Activated CD4-positive, alpha-beta T cell treated with anti-CD3 and anti-CD28 coated beads for 48 hours (primary cell): Measurements from ENCODE around the gene GCLC.
"Not testable (repeated sequence)": the region's sequence is repeated elsewhere in the genome, so short reads cannot be mapped to it uniquely, and the experiment has no call there.

Experiments used
- DNase-seq: peaks from one replicate; pipeline ENCODE4 v3.0.0-alpha.2; 2020

Gene GCLC

DNA sequence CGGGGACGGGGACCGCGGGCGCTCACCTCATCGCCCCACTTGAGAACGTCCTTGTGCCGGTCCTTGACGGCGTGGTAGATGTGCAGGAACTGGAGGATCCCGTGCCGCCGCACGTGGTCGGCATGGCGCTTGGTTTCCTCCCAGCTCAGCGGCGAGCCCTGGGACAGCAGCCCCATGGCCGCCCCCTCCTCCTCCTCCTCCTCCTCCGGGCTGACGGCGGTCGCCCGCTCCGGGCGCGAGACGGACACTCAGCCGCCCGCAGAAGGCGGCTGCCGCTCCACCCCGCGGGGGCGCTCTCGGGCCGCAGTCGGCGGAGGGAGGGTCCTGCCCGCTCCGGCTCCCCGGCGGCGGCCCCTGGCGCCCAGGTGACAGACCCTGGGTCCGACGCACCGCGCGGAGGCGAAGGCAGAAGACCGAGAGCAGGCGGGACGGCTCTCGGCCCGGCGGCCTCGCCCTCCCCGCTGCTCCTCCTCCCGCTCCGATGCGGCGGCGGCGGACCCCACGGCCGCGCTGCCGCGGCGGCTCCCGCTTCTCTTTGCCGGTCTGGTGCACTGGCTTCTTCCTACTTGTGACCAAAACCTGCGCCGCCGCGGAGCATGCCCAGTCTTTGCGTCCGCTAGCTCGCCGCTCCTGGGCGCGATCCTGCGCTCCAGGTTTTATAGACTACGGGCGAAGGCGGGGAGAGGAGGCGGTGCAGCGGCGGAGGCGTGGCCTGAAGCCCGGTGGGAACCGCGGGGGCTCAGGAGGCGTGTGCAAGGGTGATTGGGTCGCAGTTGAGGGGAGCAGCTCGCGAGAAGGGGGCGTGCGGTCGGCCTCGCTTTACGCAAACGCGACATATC, at the start of gene GCLC:
TSS of gene GCLC (minus strand) at position 632 of the 839 bp plus-strand sequence. CDS start at position 176, 456 bp downstream.
- DNase-seq = peak; percentile 93

DNA sequence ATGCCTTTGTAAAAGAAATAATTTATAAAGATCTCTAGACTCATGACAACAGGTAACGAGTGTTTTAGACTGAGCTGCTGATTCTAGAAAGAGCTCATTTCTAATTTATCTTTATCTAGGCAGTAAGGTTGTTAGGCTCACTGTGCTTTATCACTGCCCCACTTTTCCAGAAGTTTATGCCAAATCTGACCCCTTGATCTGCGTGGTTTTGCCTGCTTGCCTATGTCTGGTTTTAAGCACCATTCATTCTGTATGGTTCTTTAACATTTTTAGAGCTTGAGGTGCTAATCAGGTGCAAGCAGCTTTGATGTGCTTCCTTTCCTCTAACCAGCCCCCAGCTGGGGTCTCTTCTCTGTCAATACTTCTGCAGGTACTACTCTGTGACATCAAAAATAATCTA, 49.7 kb upstream of the GCLC start:
- DNase-seq = no peak

DNA sequence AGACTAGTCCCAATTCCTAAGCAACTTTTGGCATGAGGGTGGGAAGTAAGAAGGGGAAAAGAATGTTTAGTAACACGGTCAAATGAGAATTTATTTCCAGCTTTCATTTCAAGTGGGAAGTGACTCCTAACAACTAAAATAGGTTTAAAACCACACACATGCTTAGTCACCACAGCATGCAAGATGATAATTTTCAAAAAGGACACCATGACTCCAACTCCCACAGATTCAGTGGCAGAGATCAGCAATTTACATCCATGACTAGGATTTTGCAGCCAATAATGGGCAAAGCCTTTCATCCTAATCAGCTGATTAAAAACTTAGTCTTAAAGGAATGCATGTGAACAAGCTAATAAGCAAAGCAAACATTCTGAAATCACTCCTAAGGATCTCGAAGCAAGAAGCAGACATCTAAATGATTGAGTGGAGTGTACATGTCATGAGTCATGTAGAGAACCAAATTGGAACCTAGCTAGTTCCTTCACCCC, 48.1 kb upstream of the GCLC start:
- no peak for DNase-seq

DNA sequence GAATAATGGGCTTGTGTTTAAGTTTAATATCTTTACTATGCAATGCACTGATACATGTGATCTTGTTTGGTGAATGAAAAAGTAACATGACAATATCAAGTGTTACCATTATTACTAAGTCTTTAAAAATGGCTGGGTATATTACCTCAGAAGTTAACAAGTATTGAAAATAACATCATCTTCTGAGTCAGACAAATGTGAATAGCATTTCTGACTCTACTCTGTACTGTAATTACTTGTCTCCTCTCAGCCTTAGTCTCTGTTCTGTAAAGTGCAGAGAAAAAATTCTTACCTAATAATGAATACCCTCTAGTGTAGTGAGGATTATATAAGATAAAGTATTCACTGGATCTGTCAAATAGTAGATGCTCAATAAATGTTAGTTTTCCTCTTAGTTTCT, 47.0 kb upstream of the GCLC start:
- no peak for DNase-seq

DNA sequence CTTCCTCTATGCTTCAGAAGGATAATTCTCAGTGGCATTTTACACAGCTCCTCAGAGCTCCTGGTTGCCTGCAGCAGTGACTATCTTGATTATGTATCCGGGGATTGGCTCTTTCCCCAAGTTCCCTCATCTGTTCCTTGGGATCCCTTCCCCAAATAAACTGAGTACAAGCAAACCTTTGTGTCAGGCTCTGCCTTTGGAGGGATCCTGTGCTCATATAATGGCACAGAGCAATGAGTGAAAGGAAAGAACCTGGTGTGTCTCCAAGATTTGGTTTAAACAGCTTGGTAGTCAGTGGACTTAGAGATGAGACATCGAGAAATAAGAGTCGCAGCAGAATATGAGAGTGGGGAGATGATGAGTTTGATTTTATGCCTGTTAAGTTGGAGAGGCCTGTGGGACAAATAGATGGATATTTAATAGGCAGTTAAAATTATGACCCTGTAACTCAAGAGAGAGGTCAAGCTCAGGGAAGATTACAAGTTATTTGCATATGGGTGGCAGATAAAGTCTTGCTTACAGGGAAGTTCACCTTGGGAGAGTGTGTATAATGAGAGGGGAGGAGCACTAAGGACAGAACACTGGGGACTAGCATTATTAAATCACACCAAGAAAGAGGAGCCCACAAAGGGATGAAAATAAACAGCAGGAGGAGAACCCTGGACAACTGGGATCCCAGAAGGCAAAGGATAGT, 44.1 kb upstream of the GCLC start:
- no peak for DNase-seq

DNA sequence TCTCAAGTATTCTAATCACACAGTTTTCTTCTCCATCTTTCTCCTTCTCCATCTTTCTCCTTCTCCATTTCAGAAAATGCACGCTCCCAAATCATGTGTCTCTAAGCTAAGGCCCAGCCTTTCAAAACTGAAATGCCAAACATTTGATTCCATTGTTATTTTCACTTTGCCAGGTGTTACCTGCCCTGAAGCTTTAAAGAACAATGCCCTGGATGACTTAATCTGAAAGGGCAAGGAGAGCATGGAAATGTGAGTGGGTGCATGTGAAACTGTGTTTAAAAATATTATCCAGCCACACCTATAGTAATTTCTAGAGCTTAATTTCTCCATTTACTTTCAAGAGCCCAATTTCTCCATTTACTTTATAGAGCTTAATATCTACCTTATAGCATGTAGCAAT, 42.4 kb upstream of the GCLC start:
- DNase-seq = no peak

DNA sequence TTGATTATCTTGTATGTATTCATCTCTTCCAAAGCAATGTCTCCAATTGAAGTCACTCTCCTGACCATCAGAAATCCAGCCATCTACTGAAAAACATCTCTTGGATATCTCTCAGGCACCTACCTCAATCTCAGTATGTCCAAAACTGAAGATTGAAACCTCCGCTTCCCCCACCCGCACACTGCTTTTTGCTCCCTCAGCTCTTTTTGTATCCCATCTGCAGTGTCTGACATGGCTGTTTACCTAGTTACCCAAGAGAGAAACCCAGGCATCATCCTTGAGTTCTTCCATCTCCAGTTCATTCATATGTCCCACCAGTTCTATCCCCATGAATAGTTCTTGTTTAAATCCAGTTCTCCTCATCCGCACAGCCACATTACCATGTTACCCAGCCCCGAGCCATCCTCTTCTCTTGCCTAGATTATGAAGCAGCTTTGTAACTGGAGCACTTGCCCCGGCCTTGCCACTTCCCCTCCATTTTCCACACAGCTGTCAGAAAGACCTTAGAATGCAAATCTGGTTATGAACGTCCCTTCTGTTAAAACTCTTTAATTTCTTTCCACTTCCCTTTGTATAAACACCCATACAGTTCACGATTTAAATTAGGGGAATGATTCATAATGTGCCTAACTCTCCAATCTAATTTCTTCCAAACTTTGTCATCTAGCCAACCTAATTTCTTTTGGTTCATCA, 40.5 kb upstream of the GCLC start:
- DNase-seq = no peak

DNA sequence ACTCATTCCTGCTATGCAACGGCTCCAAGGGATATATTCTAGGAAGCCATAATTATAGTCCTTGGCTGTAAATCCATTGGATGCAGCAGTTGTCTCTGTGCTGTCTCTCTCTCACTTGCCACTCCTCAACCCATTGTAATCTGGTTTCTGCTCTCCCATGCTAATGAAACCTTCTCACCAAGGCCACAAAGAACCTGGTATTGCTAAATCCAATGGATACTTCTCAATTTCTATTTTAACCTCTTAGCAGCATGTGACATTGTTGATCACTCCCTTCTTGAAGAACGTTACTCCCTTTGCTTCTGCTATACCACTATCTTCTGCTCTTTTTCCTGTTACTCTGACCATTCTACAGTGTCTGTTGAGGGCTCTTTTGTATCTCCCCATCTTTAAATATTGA, 39.8 kb upstream of the GCLC start:
- DNase-seq = no peak

DNA sequence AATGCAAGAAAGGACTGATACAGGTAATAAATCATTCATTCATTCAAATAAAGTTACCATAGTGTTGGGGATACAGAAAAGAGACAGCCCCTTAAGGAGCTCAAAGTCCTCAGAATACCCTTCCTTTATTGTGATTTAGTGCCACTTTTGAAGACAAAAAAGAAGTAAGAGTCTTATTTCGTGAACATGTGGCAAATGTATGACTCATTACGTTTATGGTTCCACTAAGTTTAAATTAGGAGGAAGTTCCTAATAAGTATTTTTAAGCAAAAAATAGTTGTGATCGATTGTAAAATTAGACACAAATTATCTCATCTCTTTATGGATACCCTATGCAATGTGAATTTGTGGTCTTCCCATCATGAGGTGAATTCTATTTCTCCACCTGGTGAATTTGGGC, 38.5 kb upstream of the GCLC start:
- no peak for DNase-seq

DNA sequence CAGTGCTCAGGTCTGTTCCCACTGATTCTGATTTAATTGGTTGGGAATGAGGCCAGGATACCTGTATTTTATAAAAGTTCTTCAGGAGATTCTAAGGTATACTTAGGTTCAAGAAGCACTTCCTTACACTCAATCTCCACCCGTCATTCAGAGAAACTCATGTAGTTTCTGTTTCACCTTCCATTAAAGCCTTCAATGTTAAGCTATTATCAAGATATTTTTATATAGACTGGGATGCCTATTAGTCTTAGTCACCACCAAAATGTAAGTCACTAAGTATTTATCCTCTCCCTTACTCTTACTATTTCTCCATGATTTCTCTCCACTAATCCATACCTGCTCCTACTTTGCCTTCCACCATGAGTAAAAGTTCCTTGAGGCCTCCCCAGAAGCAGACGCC, 38.1 kb upstream of the GCLC start:
- no peak for DNase-seq

DNA sequence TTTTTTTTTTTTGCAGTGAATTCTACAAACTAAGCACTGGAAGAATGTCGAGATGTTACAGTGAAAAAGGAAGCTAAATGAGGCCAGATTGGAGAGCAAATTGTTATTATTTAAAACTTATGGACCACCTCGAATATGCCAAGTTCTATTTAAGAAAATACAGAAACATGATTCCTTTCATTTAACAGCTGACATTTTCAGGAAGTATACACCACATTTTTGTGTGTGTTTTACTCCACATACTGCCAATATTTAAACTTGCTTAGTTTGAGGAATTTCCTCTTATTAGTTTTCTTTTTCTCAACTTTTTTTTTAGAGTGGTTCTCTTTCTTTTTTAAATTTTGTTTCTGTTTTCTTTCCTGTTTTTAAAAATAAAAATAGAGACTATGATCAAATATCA, 37.0 kb upstream of the GCLC start:
- DNase-seq = no peak

DNA sequence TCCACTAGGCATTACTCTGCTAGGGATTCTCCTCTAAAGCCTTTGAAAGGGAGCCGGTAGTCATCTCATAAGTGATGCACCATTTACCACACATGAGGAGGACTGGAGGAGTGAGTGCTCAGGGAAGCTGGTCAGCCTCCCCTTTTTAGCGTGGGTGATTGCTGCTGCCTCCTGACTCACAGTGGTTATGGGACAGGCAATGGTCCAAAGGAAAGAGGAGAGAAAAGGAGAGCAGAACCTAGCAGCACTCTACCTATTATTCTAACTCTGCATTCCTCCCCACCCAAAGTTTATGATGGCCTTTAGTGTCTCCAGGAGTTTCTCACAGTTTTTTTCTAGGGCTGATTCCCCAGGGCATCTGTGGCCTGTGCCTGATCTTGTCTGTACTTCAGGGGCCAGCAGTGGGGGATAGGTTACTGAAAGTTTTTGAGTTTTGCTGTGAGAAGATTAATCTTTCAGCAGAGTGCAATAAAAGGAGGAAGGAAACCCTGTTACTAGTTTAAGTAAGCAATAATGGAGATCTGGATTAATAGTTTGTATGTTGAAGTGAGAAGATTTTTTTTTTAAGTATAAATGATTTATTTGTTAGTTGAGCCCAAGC, 36.4 kb upstream of the GCLC start:
- no peak for DNase-seq

DNA sequence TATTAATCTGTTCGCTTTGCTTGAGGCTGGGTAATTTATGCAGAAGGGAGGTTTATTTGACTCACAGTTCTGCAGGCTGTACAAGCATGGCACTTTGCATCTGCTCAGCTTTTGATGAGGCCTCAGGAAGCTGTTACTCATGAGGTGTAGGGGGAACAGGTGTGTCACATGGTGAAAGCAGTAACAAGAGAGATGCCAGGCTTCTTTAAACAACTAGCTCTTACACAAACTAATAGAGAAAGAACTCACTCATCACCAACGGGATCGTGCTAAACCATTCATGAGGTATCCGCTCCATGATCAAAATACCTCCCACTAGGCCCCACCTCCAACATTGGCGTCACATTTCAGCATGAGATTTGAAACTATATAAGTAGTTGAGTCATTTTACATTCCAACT, 34.4 kb upstream of the GCLC start:
- DNase-seq = peak; percentile 79

DNA sequence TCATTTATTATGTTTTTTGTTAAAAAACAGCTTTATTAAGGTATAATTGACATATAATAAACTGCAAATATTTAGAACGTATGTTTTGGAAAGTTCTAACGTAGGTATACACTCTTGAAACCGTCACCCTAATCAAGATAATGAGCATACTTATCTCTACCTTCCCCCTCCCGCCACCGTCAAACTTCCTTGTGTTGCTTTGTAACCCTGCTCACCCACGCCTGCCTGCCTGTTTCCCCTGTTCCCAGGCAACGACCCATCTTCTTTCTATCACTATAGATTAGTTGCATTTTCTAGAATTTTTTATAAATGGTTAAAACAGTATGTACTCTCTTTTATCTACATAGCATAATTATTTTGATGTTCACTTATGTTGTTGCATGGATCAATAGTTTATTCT, 33.5 kb upstream of the GCLC start:
- DNase-seq = no peak

DNA sequence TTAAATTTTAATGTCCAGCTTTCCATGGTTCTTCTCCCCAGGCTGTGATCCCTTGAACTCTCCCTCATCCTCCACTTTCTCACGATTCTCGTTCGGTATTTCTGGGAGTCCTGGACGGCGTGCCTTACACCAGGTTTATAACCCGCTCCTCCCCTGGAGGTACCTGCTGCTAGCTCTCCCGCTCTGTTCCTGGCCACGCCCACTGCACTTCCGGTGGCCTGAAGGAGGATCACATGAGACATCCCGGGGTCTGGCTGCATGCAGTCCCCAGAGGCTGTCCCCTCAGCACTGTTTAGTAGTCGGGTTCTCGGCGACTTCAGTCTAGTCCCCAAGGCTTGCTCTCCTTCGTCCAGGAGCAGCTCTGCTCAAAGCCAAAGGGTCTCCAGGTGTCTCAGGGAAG, 28.4 kb upstream of the GCLC start:
- DNase-seq = no peak

DNA sequence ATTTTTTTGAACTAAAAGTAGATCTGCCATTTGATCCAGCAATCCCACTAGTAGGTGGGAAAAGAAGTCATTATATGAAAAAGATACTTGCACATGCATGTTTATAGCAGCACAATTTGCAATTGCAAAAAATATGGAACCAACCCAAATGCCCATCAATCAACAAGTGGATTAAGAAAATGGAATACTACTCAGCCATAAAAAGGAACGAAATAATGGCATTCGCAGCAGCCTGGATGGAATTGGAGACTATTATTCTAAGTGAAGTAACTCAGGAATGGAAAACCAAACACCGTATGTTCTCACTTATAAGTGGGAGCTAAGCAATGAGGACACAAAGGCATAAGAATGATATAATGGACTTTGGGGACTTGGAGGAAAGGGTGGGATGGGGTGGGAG, 27.5 kb upstream of the GCLC start:
- not testable (repeated sequence) for DNase-seq

DNA sequence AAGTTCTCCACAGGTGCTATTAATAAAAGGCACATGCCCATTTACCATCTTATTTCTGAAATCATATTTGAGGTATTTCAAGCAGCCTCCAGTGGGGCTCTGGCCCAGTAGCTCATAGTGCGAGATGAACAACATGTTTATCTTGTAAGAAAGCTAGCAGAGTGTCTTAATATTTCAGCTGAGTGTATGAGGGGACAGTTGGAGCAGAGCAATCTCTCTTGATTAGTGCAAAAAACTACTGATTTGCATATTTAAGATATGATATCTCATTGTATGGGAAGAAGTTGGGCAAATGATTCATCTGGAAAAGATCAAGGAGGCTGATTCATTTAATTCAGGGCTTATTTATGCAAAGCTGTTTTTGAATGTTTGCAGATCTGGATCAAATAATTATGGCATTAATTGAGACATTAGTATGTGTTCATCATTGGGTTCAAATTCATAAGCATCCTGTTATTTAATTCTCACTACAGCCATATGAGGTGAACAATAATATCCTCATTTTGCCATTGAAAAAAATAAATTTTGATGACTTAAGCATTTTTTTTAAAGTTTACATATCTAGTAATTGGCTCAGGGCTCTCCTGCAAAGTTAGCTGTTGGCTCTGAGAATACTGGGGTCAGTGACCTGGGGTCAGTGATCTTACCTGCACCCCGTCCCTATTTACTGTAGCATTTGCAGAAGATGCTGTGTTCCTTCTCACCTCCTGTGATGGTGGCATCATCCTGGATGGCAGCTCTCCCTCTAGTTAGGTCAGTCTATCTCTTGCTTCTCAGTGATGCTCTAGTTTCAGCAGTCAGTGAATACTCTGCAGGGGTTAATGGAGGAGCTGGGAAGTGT, 24.1 kb upstream of the GCLC start:
- DNase-seq = no peak

DNA sequence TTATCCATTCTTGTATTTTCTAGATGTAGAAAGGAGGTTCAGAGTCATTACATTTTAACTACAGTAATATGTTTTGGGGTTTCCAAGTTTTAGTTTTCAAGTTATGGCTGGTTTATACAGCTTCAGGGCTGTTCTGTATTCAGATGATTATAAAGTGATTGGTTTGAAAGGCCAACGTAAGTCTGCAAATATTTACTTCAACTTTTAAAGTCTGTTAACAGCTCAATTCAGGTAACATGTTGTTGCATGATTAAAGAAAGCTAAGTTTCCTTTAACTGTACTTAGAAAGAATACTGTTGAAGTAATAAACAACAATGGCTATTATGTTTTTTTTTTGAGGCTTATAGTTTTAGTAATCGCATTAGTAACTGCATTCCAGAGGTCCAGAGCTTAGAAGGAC, 22.8 kb upstream of the GCLC start:
- DNase-seq = no peak

DNA sequence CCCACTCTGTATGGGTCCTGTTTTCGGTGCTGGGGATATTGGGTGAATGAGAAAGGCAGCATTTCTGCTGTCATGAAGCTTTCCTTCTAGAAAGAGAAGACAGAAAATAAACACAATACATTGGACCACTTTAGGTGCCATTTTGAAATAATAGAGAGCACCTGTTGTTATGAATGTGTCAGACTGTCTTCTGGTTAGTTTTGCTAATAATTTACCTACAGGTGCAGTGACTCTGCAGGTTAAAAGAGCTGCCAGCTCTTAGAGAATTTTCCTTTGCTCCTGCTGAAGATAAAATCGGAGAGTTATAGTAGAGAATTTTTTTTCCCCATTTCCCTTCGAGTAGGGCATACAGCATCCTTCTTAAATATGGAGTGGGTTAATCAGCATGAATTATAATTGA, 21.9 kb upstream of the GCLC start:
- no peak for DNase-seq

DNA sequence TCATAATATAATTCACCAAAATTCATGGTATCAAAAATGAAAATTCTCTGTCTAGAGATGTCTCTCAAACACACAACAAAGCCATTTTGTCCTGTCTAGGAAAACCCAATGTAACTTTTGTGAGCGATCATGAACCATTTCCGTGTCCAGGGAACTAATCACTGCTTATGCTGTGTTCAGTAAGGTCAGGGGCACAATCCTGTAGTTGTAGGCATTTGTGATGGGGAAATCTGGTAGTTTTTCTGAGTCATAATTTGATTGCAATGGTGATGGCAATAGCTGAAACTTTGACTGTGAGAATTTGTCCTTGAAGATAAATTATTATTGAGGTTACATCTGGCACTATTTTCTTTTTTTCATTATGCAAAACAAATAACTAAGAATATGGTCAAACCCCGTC, 21.0 kb upstream of the GCLC start:
- DNase-seq = no peak

DNA sequence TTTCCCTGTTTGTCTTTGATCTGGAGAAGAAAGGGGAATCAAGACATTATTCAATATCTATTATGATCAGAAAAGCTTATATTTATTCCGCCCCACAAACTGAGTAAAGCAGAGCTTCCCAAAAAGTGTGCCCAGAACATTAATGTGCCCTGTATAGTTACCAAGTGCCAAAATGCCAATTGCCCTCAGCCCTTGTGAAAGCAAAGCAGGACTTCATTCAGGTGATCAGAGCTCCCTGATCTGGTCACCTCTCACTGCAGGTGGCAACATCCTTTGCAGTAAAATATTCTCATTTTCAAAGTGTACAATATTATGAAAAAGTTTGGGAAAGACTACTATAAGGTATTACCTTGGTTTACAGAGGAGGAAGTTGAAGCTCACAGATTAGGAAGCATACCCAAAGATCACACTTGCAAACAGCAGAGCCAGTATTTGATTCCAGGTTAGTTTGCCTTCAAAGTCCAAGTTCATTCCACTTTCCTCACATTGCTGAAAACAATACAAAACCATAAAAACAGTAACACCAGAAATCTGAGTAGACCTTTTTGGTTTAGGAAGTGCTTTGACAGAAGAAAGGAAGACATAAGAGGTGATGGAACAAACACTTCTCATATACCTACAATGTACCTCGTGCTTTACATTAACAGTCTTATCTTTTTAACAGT, 19.6 kb upstream of the GCLC start:
- no peak for DNase-seq
